Uterus (tissue), 4 donors: ENCODE measurements around the gene RIMS4. TPM values are rescaled to one million over a fixed set of nuclear protein-coding genes. Genes with fewer than 3 reads are reported as not detected.

ENCODE experiments used
- DNase-seq, 2 donors: peaks; one replicate each; pipeline ENCODE4 v3.0.0-alpha.2; 2019 to 2020
- H3K27ac ChIP-seq, 2 donors: fragments of 200-600 bp; sonication (generic); 1 replicate in 1 of 2; 2 replicates in 1 of 2; pipeline ENCODE4 v1.5.1; 2016 to 2018
- H3K27me3 ChIP-seq, 2 donors: fragments of 200-600 bp; sonication (generic); one replicate each; pipeline ENCODE4 v1.5.1; 2018 to 2019; ENCODE audit warnings: control low read depth in 1 of 2
- H3K36me3 ChIP-seq, 2 donors: fragments of 200-600 bp; sonication (generic); one replicate each; pipeline ENCODE4 v1.5.1; 2019; ENCODE audit warnings: control low read depth in 1 of 2
- H3K4me1 ChIP-seq, 2 donors: fragments of 200-600 bp; sonication (generic); one replicate each; pipeline ENCODE4 v1.5.1; 2018 to 2019; ENCODE audit warnings: control low read depth in 1 of 2
- H3K4me3 ChIP-seq, 2 donors: fragments of 200-600 bp; sonication (generic); 1 replicate in 1 of 2; 2 replicates in 1 of 2; pipeline ENCODE4 v1.5.1; 2018 to 2019; ENCODE audit warnings: mild to moderate bottlenecking in 1 of 2
- H3K9me3 ChIP-seq, 2 donors: fragments of 200-600 bp; sonication (generic); one replicate each; pipeline ENCODE4 v1.5.1; 2019; ENCODE audit warnings: control low read depth in 1 of 2
- CTCF ChIP-seq, 4 experiments: fragments of 200-600 bp in 2 of 4; fragments of 450-650 bp in 2 of 4; sonication (generic) in 2 of 4; IDR thresholded peaks; one replicate each; pipeline ENCODE4 v1.5.1; 2016 to 2019; ENCODE audit warnings: antibody characterized with exemption in 4 of 4, mild to moderate bottlenecking in 2 of 4, moderate library complexity in 1 of 4
- POLR2A ChIP-seq, 2 donors: fragments of 450-650 bp; IDR thresholded peaks; one replicate each; pipeline ENCODE4 v1.6.1; 2016; ENCODE audit warnings: antibody characterized with exemption in 2 of 2, mild to moderate bottlenecking in 1 of 2, moderate library complexity in 1 of 2
- intact Hi-C: fragments of 100-400 bp; cut with DNase I; formaldehyde crosslinking; loops from one replicate; pipeline ENCODE4 v1.15.1; 2023; ENCODE audit warnings: low total_unique reads
- total RNA-seq, 4 donors: library from RNA; depleted of rRNA in 3 of 4; stranded (reverse); fragments of >200 nt in 3 of 4; gene quantifications; one replicate each; pipeline versions ENCODE4 v1.1.0 to v1.2.4, GENCODE V29; 2014 to 2023
- donor health status: DM: yes; HTN: yes; CAD: no.

Gene RIMS4
- total RNA-seq, 4 donors from 2014 or later: 0.26 to 5.3 (median 0.61) TPM

DNA sequence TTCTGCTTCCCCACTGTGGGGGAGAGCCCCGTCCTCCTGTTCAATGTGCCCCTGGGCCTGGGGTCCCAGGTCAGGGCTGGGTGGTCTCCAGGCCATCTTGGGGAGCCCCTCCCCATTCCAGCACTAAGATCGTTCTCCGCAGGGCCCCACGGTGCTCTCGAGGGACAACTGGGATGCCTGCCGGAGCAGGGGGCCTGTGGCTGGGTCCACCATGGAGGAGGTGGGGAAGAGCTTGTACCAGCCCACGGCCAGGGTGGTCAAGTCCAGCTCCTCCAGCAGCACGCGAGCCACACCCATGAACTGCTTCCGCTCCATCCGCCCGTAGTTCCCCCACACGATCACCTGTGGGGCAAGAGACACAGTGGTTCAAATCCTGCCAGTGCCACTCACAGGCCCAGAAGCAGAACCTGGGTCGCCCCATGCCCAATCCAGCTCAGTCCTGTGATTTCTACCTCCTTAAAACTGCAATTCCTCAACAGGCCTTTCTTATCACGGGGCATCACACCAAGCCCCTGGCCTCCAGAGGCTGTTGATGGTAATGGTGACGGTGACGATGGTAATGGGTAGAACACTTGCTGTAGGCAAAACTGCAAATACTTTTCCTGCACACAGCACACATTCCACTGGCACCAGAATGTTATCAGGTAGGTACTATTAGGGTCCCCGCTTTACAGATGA is 54.2 kb downstream of the RIMS4 start:
- TF ChIP-seq POLR2A (IDR thresholded peaks at IDR 0.05) (no peak), CTCF (IDR thresholded peaks at IDR 0.05) (no peak)
- DNase-seq: no peak
- H3K9me3 ChIP-seq: no peaks in the 10 kb centered on the region
- no peak overlapping the region for H3K4me3 ChIP-seq
- intact Hi-C loops: no loop called here
- no peaks in the 10 kb centered on the region for H3K4me1 ChIP-seq
- no peaks in the 10 kb centered on the region for H3K27me3 ChIP-seq
- H3K27ac ChIP-seq: no peak overlapping the region
- H3K36me3 ChIP-seq: no peaks in the 10 kb centered on the region

- Histone ChIP-seq H3K27me3 (no peaks in the 10 kb centered on the region), H3K4me3 (no peak overlapping the region), H3K4me1 (no peaks in the 10 kb centered on the region), H3K36me3 (no peaks in the 10 kb centered on the region), H3K9me3 (no peaks in the 10 kb centered on the region), H3K27ac (no peak overlapping the region)
- intact Hi-C loops: no loop called here
- TF ChIP-seq POLR2A (IDR thresholded peaks at IDR 0.05) (no peak), CTCF (IDR thresholded peaks at IDR 0.05) (no peak)
- no peak for DNase-seq
Measured at GRCh38 chr20:44754554-44754953, 55.8 kb downstream of the RIMS4 start.

DNA sequence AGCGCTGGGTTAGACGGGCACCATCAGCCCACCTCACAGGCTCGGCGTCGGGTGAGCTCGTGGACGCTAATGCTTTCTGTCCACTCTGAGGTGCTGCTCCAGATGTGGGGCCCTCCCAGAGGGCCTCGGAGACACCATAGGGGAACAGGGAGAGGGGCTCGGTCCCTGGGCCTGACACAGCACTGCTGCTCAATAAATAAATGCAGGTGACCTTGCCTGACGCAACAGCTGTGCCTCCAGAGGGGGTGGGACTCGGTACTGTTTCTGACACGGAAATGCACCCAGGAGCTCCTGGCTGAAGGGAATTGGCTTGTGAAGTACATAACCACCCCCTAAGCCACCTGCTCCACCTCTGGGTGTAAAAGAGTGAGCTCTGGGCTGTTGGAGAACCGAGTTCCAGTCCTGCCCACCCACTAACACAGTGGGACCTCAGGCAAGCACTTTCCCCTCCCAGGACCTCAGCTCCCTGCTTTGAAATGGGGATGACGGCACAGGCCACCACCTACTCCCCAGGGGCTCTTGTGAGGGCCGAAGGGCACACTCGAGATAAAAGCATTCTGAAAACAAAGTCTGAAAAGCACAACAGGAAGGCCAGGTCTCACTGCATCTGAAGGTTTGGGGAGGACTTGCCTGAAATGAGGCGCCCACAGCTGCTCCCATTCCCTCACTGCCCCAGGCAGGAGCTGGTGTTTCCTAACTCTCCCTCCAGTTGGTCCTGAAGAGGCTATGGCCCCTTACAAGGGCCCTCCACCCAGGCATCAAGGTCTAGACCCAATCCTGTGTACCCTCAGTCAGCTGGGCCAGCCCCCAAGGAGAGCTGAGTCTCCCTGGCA is 58.0 kb downstream of the RIMS4 start:
- Histone ChIP-seq H3K27me3 (no peaks in the 10 kb centered on the region), H3K9me3 (no peaks in the 10 kb centered on the region), H3K36me3 (no peaks in the 10 kb centered on the region), H3K4me1 (no peaks in the 10 kb centered on the region), H3K4me3 (no peak overlapping the region), H3K27ac (no peak overlapping the region)
- TF ChIP-seq CTCF (IDR thresholded peaks at IDR 0.05) (no peak), POLR2A (IDR thresholded peaks at IDR 0.05) (no peak)
- intact Hi-C loops: no loop called here
- no peak for DNase-seq

GRCh38 chr20:44750081-44750805 is 60.1 kb downstream of the RIMS4 start:
- no peaks in the 10 kb centered on the region for H3K4me1 ChIP-seq
- TF ChIP-seq CTCF (IDR thresholded peaks at IDR 0.05) (peak in 1 of 4 experiments; percentile 14), POLR2A (IDR thresholded peaks at IDR 0.05) (no peak)
- intact Hi-C loops: no loop called here
- H3K4me3 ChIP-seq: no peak overlapping the region
- no peak for DNase-seq
- no peak overlapping the region for H3K27ac ChIP-seq
- H3K9me3 ChIP-seq: no peaks in the 10 kb centered on the region
- no peaks in the 10 kb centered on the region for H3K36me3 ChIP-seq
- H3K27me3 ChIP-seq: no peaks in the 10 kb centered on the region
